GM12891 (cell line): ENCODE results near the gene LTO1.

Source experiments
- POLR2A ChIP-seq: IDR thresholded peaks from 2 replicates; pipeline ENCODE4 v1.6.1; 2011; ENCODE audit warnings: low read depth, low read length, control low read depth
- POLR2AphosphoS5 ChIP-seq: IDR thresholded peaks from 2 replicates; pipeline ENCODE4 v1.6.1; 2011; ENCODE audit warnings: low read depth, low read length, control low read depth
- POU2F2 ChIP-seq: IDR thresholded peaks from 2 replicates; pipeline ENCODE4 v1.6.1; 2011; ENCODE audit warnings: low read depth, mild to moderate bottlenecking, control low read depth, low read length, moderate library complexity
- SPI1 ChIP-seq: IDR thresholded peaks from 2 replicates; pipeline ENCODE4 v1.6.1; 2011; ENCODE audit warnings: low read depth, low read length, control low read depth
- TAF1 ChIP-seq: IDR thresholded peaks from 2 replicates; pipeline ENCODE4 v1.6.1; 2011; ENCODE audit warnings: low read depth, low read length, control low read depth

DNA sequence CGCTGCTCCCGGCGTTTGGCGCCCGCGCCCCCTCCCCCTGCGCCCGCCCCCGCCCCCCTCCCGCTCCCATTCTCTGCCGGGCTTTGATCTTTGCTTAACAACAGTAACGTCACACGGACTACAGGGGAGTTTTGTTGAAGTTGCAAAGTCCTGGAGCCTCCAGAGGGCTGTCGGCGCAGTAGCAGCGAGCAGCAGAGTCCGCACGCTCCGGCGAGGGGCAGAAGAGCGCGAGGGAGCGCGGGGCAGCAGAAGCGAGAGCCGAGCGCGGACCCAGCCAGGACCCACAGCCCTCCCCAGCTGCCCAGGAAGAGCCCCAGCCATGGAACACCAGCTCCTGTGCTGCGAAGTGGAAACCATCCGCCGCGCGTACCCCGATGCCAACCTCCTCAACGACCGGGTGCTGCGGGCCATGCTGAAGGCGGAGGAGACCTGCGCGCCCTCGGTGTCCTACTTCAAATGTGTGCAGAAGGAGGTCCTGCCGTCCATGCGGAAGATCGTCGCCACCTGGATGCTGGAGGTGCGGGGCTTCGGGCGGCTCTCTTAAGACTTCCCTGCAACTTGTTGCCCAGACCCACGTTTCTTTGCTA lies 34.1 kb downstream of the LTO1 start, which contains the start of gene CCND1:
- TF ChIP-seq TAF1 (peak; percentile 43; the same call in 1 of the 2 replicates), POLR2A (peak; percentile 78), POLR2AphosphoS5 (peak; percentile 82), SPI1 (no peak), POU2F2 (no peak)
